WTC11 (cell line): ENCODE measurements around the gene ZBTB7C.

Source experiments
- CTCF ChIP-seq: fragments of 200-600 bp; IDR thresholded peaks from 2 replicates; pipeline ENCODE4 v1.8.0; 2022; ENCODE audit warnings: antibody characterized with exemption
- E2F1 ChIP-seq: sonication (generic); formaldehyde crosslinking; IDR thresholded peaks from 2 replicates; pipeline ENCODE4 v1.8.0; 2022; ENCODE audit warnings: mild to moderate bottlenecking, missing genetic modification reagents
- FOXP1 ChIP-seq: sonication (generic); formaldehyde crosslinking; IDR thresholded peaks from 2 replicates; pipeline ENCODE4 v1.8.0; 2022; ENCODE audit warnings: missing genetic modification reagents, mild to moderate bottlenecking, moderate library complexity, borderline replicate concordance
- FOXP4 ChIP-seq: sonication (generic); formaldehyde crosslinking; IDR thresholded peaks from 2 replicates; pipeline ENCODE4 v1.8.0; 2022; ENCODE audit warnings: mild to moderate bottlenecking, missing genetic modification reagents
- RELA ChIP-seq: sonication (generic); formaldehyde crosslinking; IDR thresholded peaks from 2 replicates; pipeline ENCODE4 v1.8.1; 2022; ENCODE audit warnings: missing genetic modification reagents, mild to moderate bottlenecking, borderline replicate concordance
- SP1 ChIP-seq: sonication (generic); formaldehyde crosslinking; conservative IDR thresholded peaks from 2 replicates; pipeline ENCODE4 v1.8.1; 2022; ENCODE audit warnings: missing genetic modification reagents
- TP53 ChIP-seq: sonication (generic); formaldehyde crosslinking; IDR thresholded peaks from 2 replicates; pipeline ENCODE4 v1.8.1; 2023; ENCODE audit warnings: mild to moderate bottlenecking, missing genetic modification reagents
- ZNF416 ChIP-seq: fragments of 250-450 bp; sonication (Bioruptor Pico); IDR thresholded peaks from 2 replicates; pipeline ENCODE4 v1.9.0; 2021; ENCODE audit warnings: mild to moderate bottlenecking, inconsistent platforms
- ZNF671 ChIP-seq: fragments of 250-450 bp; sonication (Bioruptor Pico); IDR thresholded peaks from 2 replicates; pipeline ENCODE4 v1.8.0; 2021; ENCODE audit warnings: mild to moderate bottlenecking

- TF ChIP-seq RELA (no peak), ZNF671 (CRISPR knock-in tag) (no peak), TP53 (CRISPR knock-in tag) (no peak), FOXP1 (CRISPR knock-in tag) (no peak), SP1 (CRISPR knock-in tag) (no peak), FOXP4 (CRISPR knock-in tag) (no peak), ZNF416 (CRISPR knock-in tag) (no peak), E2F1 (CRISPR knock-in tag) (no peak), CTCF (peak; percentile 42; the same call in 1 of the 2 replicates)
Observed at GRCh38 chr18:48030616-48031480, 378.3 kb downstream of the ZBTB7C start.
